ENCODE results near the gene EYS. TPM values are rescaled to one million over a fixed set of nuclear protein-coding genes. Genes with fewer than 3 reads are reported as not detected.

Gene EYS
- total and polyA plus RNA-seq, 2 of the 8 experiments (the other 6 are each of a cell fraction or from before 2014, with no cell fraction given): 0.05 to 0.13 TPM

- peak; percentile 21 for TF ChIP-seq CHD7 (IDR thresholded peaks at IDR 0.05; ENCODE audit: insufficient replicate concordance, low read length)
- TF ChIP-seq NRF1 (IDR thresholded peaks at IDR 0.05; ENCODE audit: low read depth, low read length): no peak
- peak; percentile 29; the same call in 1 of the 2 replicates for TF ChIP-seq SP1 (IDR thresholded peaks at IDR 0.05; ENCODE audit: low read depth, low read length)
Observed at GRCh38 chr6:65569505-65569904, 137.5 kb downstream of the EYS start (continued).

Measured in H1 (cell line).